ENCODE measurements around the gene ZBTB20. TPM values are rescaled to one million over a fixed set of nuclear protein-coding genes. Genes with fewer than 3 reads are reported as not detected.

Gene ZBTB20
- total RNA-seq, 2 experiments from 2014 or later = 8.1 TPM

- ChIA-PET POLR2A (no interaction called here), CTCF (interaction anchor here (0.6 kb wide), 1 partner anchor 91 kb away, joined by 3 read pairs; no protein-coding TSS in a partner anchor)
- H3K27ac Mint-ChIP-seq = no peak overlapping the region
- H3K4me3 Mint-ChIP-seq = no peak overlapping the region
- no peaks in the 10 kb centered on the region for H3K27me3 Mint-ChIP-seq (ENCODE audit: low read depth)
- H3K36me3 Mint-ChIP-seq (ENCODE audit: low read depth) = no peaks in the 10 kb centered on the region
- ATAC-seq (no peak), DNase-seq (no peak)
- no peaks in the 10 kb centered on the region for H3K4me1 Mint-ChIP-seq (ENCODE audit: low read depth)
- H3K9me3 Mint-ChIP-seq (ENCODE audit: insufficient read depth) = no peaks in the 10 kb centered on the region
Measured at GRCh38 chr3:114509756-114510155, 637.3 kb downstream of the ZBTB20 start.

DNA sequence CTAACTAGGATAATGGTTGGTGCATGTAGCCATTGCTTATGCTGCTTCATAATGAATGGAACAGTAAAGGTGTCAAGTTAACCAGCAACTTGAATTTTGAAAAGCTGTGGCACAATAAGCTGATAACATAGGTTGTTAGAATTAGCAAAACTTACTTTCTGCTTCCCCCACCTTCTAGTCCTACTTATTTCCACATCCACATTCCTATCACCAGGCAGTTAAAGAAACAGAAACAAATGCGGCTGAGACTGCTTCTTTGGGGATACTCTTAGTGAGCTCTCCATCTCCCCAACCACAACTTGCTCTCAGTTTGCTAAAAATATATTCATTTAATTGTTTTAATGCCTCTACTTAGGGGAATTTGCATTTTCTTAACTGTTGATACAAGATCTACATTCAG lies 638.1 kb downstream of the ZBTB20 start:
- Mint-ChIP-seq H3K4me1 (ENCODE audit: low read depth) (no peaks in the 10 kb centered on the region), H3K9me3 (ENCODE audit: insufficient read depth) (no peaks in the 10 kb centered on the region), H3K36me3 (ENCODE audit: low read depth) (no peaks in the 10 kb centered on the region), H3K27ac (no peak overlapping the region), H3K4me3 (no peak overlapping the region), H3K27me3 (ENCODE audit: low read depth) (no peaks in the 10 kb centered on the region)
- DNase-seq (no peak), ATAC-seq (no peak)
- ChIA-PET CTCF (no interaction called here), POLR2A (no interaction called here)

GRCh38 chr3:114508208-114508607 lies 638.9 kb downstream of the ZBTB20 start:
- Mint-ChIP-seq H3K9me3 (ENCODE audit: insufficient read depth) (no peaks in the 10 kb centered on the region), H3K27ac (no peak overlapping the region), H3K4me1 (ENCODE audit: low read depth) (no peaks in the 10 kb centered on the region), H3K27me3 (ENCODE audit: low read depth) (no peaks in the 10 kb centered on the region), H3K36me3 (ENCODE audit: low read depth) (no peaks in the 10 kb centered on the region), H3K4me3 (no peak overlapping the region)
- ATAC-seq = no peak
- no peak for DNase-seq
- ChIA-PET POLR2A (no interaction called here), CTCF (no interaction called here)

DNA sequence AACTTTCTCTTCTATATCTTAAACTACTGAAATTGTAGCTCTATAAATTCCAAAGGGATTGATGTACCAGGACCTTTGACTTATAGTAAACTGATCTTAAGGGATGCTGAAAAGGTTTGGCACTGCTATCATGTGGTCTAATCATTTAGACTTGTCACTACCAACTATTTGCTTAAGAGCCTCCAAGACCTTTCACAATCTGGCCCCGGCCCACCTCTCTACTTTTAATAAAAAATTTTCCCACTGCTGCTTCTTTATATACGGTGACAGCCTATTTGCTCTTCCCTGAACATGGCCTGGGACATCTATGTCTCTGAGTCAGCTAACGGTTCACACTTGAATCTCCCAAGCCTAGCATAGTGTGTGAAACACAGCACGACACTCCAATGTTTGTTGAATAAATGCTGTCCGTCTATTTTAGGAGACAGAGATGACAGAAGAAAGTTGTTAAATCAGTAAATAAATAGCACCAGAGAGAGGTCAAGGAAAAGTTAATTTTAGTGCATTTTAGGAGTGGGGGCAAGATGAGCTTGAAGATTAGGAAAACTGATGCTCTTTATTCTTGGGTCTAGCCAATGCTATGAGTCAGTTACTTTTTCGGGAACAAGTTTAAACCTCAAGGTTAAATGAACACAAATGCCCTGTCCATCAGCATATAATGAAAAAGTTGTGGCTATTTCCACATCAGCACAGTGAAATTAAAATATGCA lies 640.3 kb downstream of the ZBTB20 start:
- Mint-ChIP-seq H3K4me3 (no peak overlapping the region), H3K9me3 (ENCODE audit: insufficient read depth) (no peaks in the 10 kb centered on the region), H3K36me3 (ENCODE audit: low read depth) (no peaks in the 10 kb centered on the region), H3K27ac (no peak overlapping the region), H3K27me3 (ENCODE audit: low read depth) (peaks cover 1% of the 10 kb centered on the region), H3K4me1 (ENCODE audit: low read depth) (peaks cover 8% of the 10 kb centered on the region)
- CTCF ChIA-PET = no interaction called here
- ATAC-seq (no peak), DNase-seq (no peak)
- POLR2A ChIA-PET = no interaction called here

DNA sequence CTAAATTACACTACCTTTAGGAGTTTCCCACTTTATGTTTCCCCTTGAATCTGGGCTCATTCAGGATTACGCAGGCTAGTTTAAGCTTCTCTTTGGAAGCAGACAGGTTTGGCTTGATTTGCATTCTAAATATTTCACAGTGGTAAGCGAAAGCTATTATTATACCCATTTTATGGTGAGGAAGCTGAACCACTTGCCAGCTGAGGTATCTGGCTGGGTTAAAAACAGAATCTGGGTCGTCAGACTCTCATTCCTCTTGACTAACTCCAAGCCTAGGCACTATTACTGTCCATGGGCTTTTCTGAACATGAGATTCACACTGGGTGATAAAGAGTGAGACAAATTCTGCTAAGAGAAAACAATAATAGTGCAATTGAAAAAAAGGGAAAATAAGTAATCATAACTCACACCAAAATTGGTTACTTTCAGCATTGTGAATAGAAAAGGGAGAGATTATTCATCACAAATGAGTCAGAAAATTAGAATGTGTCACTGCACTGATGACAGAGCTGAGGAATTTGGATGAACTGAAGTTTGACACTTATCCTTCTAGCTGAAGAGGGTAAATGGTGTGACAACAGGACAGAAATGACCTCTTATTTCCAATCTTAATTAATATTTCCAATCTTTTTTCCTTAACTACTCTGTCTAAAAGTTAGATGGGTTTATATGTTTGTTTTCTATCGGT lies 642.0 kb downstream of the ZBTB20 start:
- ATAC-seq (no peak), DNase-seq (no peak)
- ChIA-PET CTCF (no interaction called here), POLR2A (no interaction called here)
- Mint-ChIP-seq H3K9me3 (ENCODE audit: insufficient read depth) (no peaks in the 10 kb centered on the region), H3K4me1 (ENCODE audit: low read depth) (peaks cover 14% of the 10 kb centered on the region), H3K27me3 (ENCODE audit: low read depth) (peaks cover 1% of the 10 kb centered on the region), H3K4me3 (no peak overlapping the region), H3K27ac (no peak overlapping the region), H3K36me3 (ENCODE audit: low read depth) (no peaks in the 10 kb centered on the region)

GRCh38 chr3:114502204-114502603 lies 644.9 kb downstream of the ZBTB20 start:
- Mint-ChIP-seq H3K36me3 (ENCODE audit: low read depth) (no peaks in the 10 kb centered on the region), H3K4me1 (ENCODE audit: low read depth) (peaks cover 25% of the 10 kb centered on the region), H3K27me3 (ENCODE audit: low read depth) (peaks cover 1% of the 10 kb centered on the region), H3K4me3 (no peak overlapping the region), H3K27ac (no peak overlapping the region), H3K9me3 (ENCODE audit: insufficient read depth) (no peaks in the 10 kb centered on the region)
- no peak for DNase-seq
- ATAC-seq = no peak
- CTCF ChIA-PET = no interaction called here
- POLR2A ChIA-PET = no interaction called here

- Mint-ChIP-seq H3K9me3 (ENCODE audit: insufficient read depth) (no peaks in the 10 kb centered on the region), H3K27me3 (ENCODE audit: low read depth) (peaks cover 1% of the 10 kb centered on the region), H3K27ac (no peak overlapping the region), H3K36me3 (ENCODE audit: low read depth) (no peaks in the 10 kb centered on the region), H3K4me1 (ENCODE audit: low read depth) (peaks cover 25% of the 10 kb centered on the region), H3K4me3 (peak overlapping the region; percentile 31)
- POLR2A ChIA-PET = no interaction called here
- CTCF ChIA-PET = no interaction called here
- ATAC-seq (peak; percentile 80), DNase-seq (no peak)
Measured at GRCh38 chr3:114499976-114500375, 647.1 kb downstream of the ZBTB20 start.

- ChIA-PET CTCF (no interaction called here), POLR2A (no interaction called here)
- no peak overlapping the region for H3K4me3 Mint-ChIP-seq
- DNase-seq (no peak), ATAC-seq (no peak)
- H3K36me3 Mint-ChIP-seq (ENCODE audit: low read depth) = no peaks in the 10 kb centered on the region
- H3K27ac Mint-ChIP-seq = no peak overlapping the region
- peaks cover 30% of the 10 kb centered on the region for H3K4me1 Mint-ChIP-seq (ENCODE audit: low read depth)
- peaks cover 1% of the 10 kb centered on the region for H3K27me3 Mint-ChIP-seq (ENCODE audit: low read depth)
- H3K9me3 Mint-ChIP-seq (ENCODE audit: insufficient read depth) = no peaks in the 10 kb centered on the region
Measured at GRCh38 chr3:114498539-114499370, 648.3 kb downstream of the ZBTB20 start.

DNA sequence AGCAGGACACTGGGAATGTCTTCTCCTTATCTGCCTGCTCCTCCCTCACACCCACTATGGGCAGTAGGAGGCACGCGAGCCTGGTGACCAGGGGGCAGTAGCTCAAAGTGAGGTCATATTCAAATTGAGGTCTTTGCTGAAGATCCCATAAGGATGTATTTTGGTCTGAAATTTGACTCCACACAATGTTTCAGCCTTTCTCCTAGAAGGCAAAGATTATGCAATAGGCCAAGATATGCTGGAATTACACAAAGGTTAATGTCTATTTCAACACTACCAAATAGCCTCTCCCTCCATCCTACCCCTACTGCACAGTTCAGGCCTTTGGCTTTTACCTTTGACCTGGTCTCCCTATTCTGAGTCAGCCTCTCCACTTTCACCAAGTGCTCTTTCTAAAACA lies 650.2 kb downstream of the ZBTB20 start:
- CTCF ChIA-PET = no interaction called here
- no peak overlapping the region for H3K27ac Mint-ChIP-seq
- ATAC-seq = no peak

DNA sequence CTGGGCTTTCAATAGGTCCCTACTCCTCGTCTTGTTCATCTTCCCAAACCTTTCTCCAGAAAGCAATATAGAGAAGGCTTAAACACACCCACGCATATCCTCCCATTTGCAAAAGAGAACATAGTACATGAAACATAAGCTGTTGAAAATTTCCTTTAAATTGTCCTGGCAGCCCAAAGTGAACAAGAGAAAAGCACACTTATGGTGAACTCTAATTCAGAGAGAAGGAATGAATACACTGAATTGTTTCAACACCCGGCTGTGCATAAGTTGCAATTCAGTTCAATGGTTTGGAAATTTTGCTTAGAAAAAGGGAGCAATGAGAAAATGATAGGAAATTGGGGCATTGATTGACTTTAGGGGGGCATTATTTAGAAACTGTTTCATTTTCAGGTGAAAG lies 650.6 kb downstream of the ZBTB20 start:
- H3K27me3 Mint-ChIP-seq (ENCODE audit: low read depth) = no peaks in the 10 kb centered on the region
- ATAC-seq = no peak
- H3K9me3 Mint-ChIP-seq (ENCODE audit: insufficient read depth) = no peaks in the 10 kb centered on the region
- H3K36me3 Mint-ChIP-seq (ENCODE audit: low read depth) = no peaks in the 10 kb centered on the region
- DNase-seq = no peak
- H3K4me3 Mint-ChIP-seq = no peak overlapping the region
- peaks cover 22% of the 10 kb centered on the region for H3K4me1 Mint-ChIP-seq (ENCODE audit: low read depth)
- CTCF ChIA-PET = no interaction called here
- H3K27ac Mint-ChIP-seq = no peak overlapping the region
- POLR2A ChIA-PET = no interaction called here

More for the DNA sequence above, 650.2 kb downstream of the ZBTB20 start:
- peaks cover 24% of the 10 kb centered on the region for H3K4me1 Mint-ChIP-seq (ENCODE audit: low read depth)
- no peaks in the 10 kb centered on the region for H3K27me3 Mint-ChIP-seq (ENCODE audit: low read depth)
- POLR2A ChIA-PET = no interaction called here
- no peaks in the 10 kb centered on the region for H3K36me3 Mint-ChIP-seq (ENCODE audit: low read depth)
- no peak for DNase-seq
- H3K4me3 Mint-ChIP-seq = no peak overlapping the region
- no peaks in the 10 kb centered on the region for H3K9me3 Mint-ChIP-seq (ENCODE audit: insufficient read depth)

- Mint-ChIP-seq H3K4me1 (ENCODE audit: low read depth) (peaks cover 22% of the 10 kb centered on the region), H3K4me3 (no peak overlapping the region), H3K9me3 (ENCODE audit: insufficient read depth) (no peaks in the 10 kb centered on the region), H3K27ac (no peak overlapping the region), H3K36me3 (ENCODE audit: low read depth) (no peaks in the 10 kb centered on the region), H3K27me3 (ENCODE audit: low read depth) (no peaks in the 10 kb centered on the region)
- ChIA-PET CTCF (interaction anchor here (0.7 kb wide), 1 partner anchor 1323 kb away, joined by 3 read pairs; no protein-coding TSS in a partner anchor), POLR2A (no interaction called here)
- DNase-seq = no peak
- ATAC-seq = no peak
Measured at GRCh38 chr3:114496021-114496434, 651.1 kb downstream of the ZBTB20 start.

GRCh38 chr3:114494498-114494897 lies 652.6 kb downstream of the ZBTB20 start:
- Mint-ChIP-seq H3K27ac (no peak overlapping the region), H3K4me1 (ENCODE audit: low read depth) (peaks cover 10% of the 10 kb centered on the region), H3K9me3 (ENCODE audit: insufficient read depth) (no peaks in the 10 kb centered on the region), H3K36me3 (ENCODE audit: low read depth) (no peaks in the 10 kb centered on the region), H3K27me3 (ENCODE audit: low read depth) (no peaks in the 10 kb centered on the region), H3K4me3 (no peak overlapping the region)
- ATAC-seq (no peak), DNase-seq (no peak)
- ChIA-PET POLR2A (no interaction called here), CTCF (no interaction called here)
